ENCODE measurements around the gene COL20A1. TPM values are rescaled to one million over a fixed set of nuclear protein-coding genes. Genes with fewer than 3 reads are reported as not detected.

The COL20A1 gene
- total RNA-seq, 1 donor from 2014 or later, result 0.25 TPM

GRCh38 chr20:63257629-63258028, 35.4 kb upstream of the COL20A1 start:
- peaks cover 22% of the 10 kb centered on the region for H3K27me3 Mint-ChIP-seq (ENCODE audit: low read depth)
- DNase-seq (ENCODE audit: low spot score in 2 of 2, unreplicated experiment in 2 of 2), result no peak
- no peaks in the 10 kb centered on the region for H3K9me3 Mint-ChIP-seq
- H3K36me3 Mint-ChIP-seq, result no peaks in the 10 kb centered on the region
- TF ChIP-seq CTCF (IDR thresholded peaks at IDR 0.05; ENCODE audit: unreplicated experiment), result no peak
- peaks cover 78% of the 10 kb centered on the region for H3K4me1 Mint-ChIP-seq
- H3K4me3 Mint-ChIP-seq, result no peak overlapping the region
- H3K27ac Mint-ChIP-seq, result no peak overlapping the region

DNA sequence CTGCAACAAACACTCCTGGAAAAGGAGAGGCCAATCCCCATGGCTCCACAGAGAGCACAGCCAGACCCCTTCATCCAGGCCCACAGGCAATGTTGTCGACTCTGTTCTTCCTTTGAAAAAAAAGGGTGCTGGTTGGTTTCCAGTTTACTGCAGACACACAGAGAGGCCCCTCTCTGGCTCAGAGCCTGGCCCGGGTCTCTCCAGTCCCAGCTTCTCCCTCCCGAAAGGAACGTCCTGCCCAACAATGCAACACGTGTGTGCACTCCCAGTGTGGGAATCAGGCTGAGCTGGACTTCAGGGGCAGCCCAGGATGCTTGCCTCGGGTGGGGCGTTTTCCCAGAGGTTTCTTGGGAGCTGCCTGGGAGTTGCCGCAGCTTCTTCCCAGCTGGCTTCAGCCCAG, 34.2 kb upstream of the COL20A1 start:
- no peak for DNase-seq (ENCODE audit: low spot score in 2 of 2, unreplicated experiment in 2 of 2)
- H3K36me3 Mint-ChIP-seq, result no peaks in the 10 kb centered on the region
- no peak overlapping the region for H3K4me3 Mint-ChIP-seq
- peaks cover 11% of the 10 kb centered on the region for H3K27me3 Mint-ChIP-seq (ENCODE audit: low read depth)
- H3K9me3 Mint-ChIP-seq, result no peaks in the 10 kb centered on the region
- peaks cover 72% of the 10 kb centered on the region for H3K4me1 Mint-ChIP-seq
- peak overlapping the region; percentile 43 for H3K27ac Mint-ChIP-seq
- no peak for TF ChIP-seq CTCF (IDR thresholded peaks at IDR 0.05; ENCODE audit: unreplicated experiment)

GRCh38 chr20:63259734-63260460, 33.1 kb upstream of the COL20A1 start:
- no peak for DNase-seq (ENCODE audit: low spot score in 2 of 2, unreplicated experiment in 2 of 2)
- H3K4me1 Mint-ChIP-seq, result peaks cover 73% of the 10 kb centered on the region
- no peaks in the 10 kb centered on the region for H3K36me3 Mint-ChIP-seq
- H3K9me3 Mint-ChIP-seq, result no peaks in the 10 kb centered on the region
- TF ChIP-seq CTCF (IDR thresholded peaks at IDR 0.05; ENCODE audit: unreplicated experiment), result no peak
- peaks cover 11% of the 10 kb centered on the region for H3K27me3 Mint-ChIP-seq (ENCODE audit: low read depth)
- no peak overlapping the region for H3K27ac Mint-ChIP-seq
- H3K4me3 Mint-ChIP-seq, result no peak overlapping the region

GRCh38 chr20:63260521-63260920, 32.5 kb upstream of the COL20A1 start:
- no peaks in the 10 kb centered on the region for H3K36me3 Mint-ChIP-seq
- no peak for TF ChIP-seq CTCF (IDR thresholded peaks at IDR 0.05; ENCODE audit: unreplicated experiment)
- H3K9me3 Mint-ChIP-seq, result no peaks in the 10 kb centered on the region
- DNase-seq (ENCODE audit: low spot score in 2 of 2, unreplicated experiment in 2 of 2), result no peak
- H3K27ac Mint-ChIP-seq, result no peak overlapping the region
- H3K4me3 Mint-ChIP-seq, result no peak overlapping the region
- H3K27me3 Mint-ChIP-seq (ENCODE audit: low read depth), result peaks cover 5% of the 10 kb centered on the region
- H3K4me1 Mint-ChIP-seq, result peaks cover 67% of the 10 kb centered on the region

DNA sequence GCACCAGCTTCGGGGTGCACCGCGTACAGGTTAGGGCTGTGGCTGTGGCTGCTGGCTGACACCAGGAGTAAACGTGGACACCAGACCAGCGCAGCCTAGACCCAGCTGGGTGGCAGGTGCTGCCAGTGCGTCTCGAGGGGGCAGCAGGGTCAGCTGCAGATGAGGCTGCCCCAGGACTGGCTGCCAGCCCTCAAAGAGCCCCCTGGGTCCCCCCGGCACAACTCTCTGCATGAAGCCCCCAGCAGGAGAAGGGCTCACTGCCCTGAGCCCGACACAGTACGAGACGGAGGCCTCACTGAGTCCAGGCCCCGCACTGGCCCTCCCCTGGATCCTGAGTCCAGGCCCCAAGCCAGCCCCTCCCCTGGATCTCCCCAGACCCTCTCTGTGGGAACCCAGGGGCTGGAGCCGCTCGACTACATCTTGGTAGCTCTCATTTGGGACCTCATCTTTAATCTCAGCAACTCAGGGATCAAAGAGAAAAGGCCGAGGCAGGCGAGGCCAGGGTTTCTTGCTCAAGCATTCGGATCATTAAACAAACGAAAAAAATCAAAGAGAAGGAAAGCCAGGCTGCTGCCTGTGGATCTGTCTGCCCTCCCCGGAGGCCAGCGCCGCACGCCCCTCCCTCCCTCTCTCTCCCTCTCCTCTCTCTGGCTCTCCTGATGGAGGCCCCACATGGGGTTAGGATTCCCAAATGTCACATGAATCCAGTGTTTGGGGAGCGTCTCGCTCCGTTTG, 31.8 kb upstream of the COL20A1 start:
- no peaks in the 10 kb centered on the region for H3K9me3 Mint-ChIP-seq
- H3K4me3 Mint-ChIP-seq, result no peak overlapping the region
- H3K27ac Mint-ChIP-seq, result peak overlapping the region; percentile 53
- H3K36me3 Mint-ChIP-seq, result no peaks in the 10 kb centered on the region
- TF ChIP-seq CTCF (IDR thresholded peaks at IDR 0.05; ENCODE audit: unreplicated experiment), result no peak
- H3K4me1 Mint-ChIP-seq, result peaks cover 61% of the 10 kb centered on the region
- peaks cover 3% of the 10 kb centered on the region for H3K27me3 Mint-ChIP-seq (ENCODE audit: low read depth)
- DNase-seq (ENCODE audit: low spot score in 2 of 2, unreplicated experiment in 2 of 2), result peak in 1 of 2 experiments; percentile 60
